HK-2 (cell line): ENCODE data around the gene CSNK1G2.

ENCODE experiments used
- DNase-seq: peaks from one replicate; pipeline ENCODE4 v3.0.0-alpha.2; 2018; ENCODE audit not compliant: unreplicated experiment

CSNK1G2 gene

DNA sequence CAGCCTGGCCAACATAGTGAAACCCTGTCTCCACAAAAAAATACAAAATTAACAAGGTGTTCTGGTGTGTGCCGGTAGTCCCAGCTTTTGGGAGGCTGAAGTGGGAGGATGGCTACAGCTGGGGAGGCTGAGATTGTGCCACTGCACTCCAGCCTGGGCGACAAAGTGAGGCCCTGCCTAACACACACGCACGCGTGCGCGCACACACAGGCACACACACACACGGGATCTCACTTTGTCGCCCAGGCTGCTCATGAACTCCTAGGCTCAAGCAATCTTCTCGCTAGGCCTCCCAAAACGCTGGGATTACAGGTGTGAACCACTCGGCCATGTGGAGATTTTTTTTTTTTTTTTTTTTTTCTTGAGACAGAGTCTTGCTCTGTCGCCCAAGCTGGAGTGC lies 77.8 kb downstream of the CSNK1G2 start:
- no peak for DNase-seq

DNA sequence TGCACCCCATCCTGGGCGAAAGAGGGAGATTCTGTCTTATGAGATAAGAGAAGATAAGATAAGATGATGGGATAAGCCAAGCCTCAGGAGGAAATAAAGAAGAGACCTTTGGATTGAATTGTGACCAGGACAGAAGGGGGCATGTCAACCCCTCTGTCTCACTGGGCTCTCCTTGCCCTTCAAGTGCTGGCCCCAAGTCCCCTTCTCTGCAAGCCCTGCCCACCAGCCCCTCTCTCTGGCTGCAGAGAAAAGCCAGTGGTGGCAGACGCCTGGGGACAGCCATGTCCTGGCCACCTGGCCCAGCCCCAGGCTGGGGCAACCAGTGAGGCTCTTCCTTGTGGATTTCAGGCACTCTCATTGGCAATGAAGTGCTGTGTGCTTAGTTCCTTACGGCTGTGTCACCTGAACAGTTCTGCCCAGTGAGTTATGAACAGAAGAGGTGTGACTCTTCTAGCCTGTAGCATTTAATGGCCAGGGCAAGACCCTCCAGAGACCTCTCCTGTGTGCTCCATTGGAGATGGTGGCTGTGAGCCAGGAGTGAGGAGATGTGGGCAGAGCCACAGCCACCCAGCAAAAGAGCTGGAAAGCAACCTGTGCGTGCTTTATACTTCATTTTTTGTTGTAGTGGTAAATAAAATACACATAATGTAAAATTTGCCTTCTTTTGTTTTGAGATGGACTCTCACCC lies 80.6 kb downstream of the CSNK1G2 start:
- DNase-seq, result no peak

DNA sequence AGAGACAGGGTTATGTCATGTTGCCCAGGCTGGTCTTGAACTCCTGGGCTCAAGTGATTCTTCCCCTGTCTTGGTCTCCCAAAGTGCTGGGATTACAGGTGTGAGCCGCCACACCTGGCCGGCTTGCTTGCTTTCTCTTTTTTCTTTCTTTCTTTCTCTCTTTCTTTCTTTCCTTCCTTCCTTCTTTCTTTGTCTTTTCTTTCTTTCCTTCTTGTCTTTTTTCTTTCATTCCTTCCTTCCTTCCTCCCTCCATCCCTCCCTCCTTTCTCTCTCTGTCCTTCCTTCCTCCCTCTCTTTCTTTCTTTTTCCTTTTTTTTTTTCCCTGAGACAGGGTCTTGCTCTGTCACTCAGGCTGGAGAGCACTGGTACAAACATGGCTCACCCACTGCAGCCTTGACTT lies 81.3 kb downstream of the CSNK1G2 start:
- DNase-seq, result no peak

DNA sequence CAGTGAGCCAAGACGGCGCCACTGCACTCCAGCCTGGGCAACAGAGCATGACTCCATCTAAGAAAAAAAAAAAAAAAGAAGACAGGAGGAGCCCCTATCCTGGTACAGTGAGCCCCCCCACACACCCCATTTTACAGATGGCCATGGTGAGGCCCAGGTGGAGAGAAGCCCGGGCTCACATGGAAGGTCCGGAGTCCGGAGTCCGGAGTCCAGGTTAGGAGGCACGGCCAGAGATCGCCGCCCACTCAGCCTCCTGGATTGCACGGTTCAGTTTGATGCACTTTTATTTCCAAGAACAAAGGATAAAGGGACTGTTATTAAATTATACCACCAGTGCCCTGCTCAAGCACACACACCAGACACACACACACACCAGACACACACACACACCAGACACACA lies 85.8 kb downstream of the CSNK1G2 start:
- no peak for DNase-seq

DNA sequence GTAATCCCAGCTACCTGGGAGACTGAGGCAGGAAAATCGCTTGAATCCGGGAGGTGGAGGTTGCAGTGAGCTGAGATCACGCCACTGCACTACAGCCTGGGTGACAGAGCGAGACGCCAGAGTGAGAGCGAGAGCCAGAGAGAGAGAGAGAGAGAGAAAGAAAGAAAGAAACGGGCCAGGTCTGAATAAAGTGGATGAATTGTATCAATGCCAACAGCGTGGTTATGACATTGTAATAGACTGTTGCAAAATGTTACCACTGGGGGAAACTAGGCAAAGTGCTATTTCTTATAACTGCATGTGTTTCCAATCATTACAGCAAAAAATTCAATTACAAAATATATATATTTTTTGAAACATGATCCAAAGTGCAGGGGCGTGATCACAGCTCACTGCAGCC lies 86.4 kb downstream of the CSNK1G2 start:
- no peak for DNase-seq
